ENCODE results near the gene STPG2.
"Not testable (repeated sequence)": the region's sequence is repeated elsewhere in the genome, so short reads cannot be mapped to it uniquely, and the experiment has no call there.

Gene STPG2

GRCh38 chr4:97720869-97721432 is 422.3 kb downstream of the STPG2 start:
- Mint-ChIP-seq H3K4me1 (ENCODE audit: low read depth) (no peaks in the 10 kb centered on the region), H3K27ac (no peak overlapping the region), H3K27me3 (no peaks in the 10 kb centered on the region), H3K4me3 (no peak overlapping the region), H3K9me3 (no peaks in the 10 kb centered on the region), H3K36me3 (ENCODE audit: low read depth) (no peaks in the 10 kb centered on the region)

GRCh38 chr4:97691111-97691605 is 452.1 kb downstream of the STPG2 start:
- Mint-ChIP-seq H3K4me3 (no peak overlapping the region), H3K27ac (no peak overlapping the region), H3K27me3 (no peaks in the 10 kb centered on the region), H3K9me3 (peaks cover 19% of the 10 kb centered on the region), H3K4me1 (ENCODE audit: low read depth) (no peaks in the 10 kb centered on the region), H3K36me3 (ENCODE audit: low read depth) (no peaks in the 10 kb centered on the region)

GRCh38 chr4:97670703-97671269 is 472.5 kb downstream of the STPG2 start:
- Mint-ChIP-seq H3K4me3 (no peak overlapping the region), H3K27ac (no peak overlapping the region), H3K27me3 (no peaks in the 10 kb centered on the region), H3K36me3 (ENCODE audit: low read depth) (no peaks in the 10 kb centered on the region), H3K9me3 (no peaks in the 10 kb centered on the region), H3K4me1 (ENCODE audit: low read depth) (no peaks in the 10 kb centered on the region)

- H3K4me1 Mint-ChIP-seq (ENCODE audit: low read depth): no peaks in the 10 kb centered on the region
- no peak overlapping the region for H3K4me3 Mint-ChIP-seq
- no peaks in the 10 kb centered on the region for H3K27me3 Mint-ChIP-seq
- no peak overlapping the region for H3K27ac Mint-ChIP-seq
- H3K9me3 Mint-ChIP-seq: peaks cover 3% of the 10 kb centered on the region
- no peaks in the 10 kb centered on the region for H3K36me3 Mint-ChIP-seq (ENCODE audit: low read depth)
Observed at GRCh38 chr4:97665553-97665952, 477.7 kb downstream of the STPG2 start.

- Mint-ChIP-seq H3K27ac (no peak overlapping the region), H3K27me3 (no peaks in the 10 kb centered on the region), H3K4me1 (ENCODE audit: low read depth) (no peaks in the 10 kb centered on the region)
Observed at GRCh38 chr4:97664741-97665140, 478.5 kb downstream of the STPG2 start.

GRCh38 chr4:97662133-97662532 is 481.1 kb downstream of the STPG2 start:
- Mint-ChIP-seq H3K27me3 (no peaks in the 10 kb centered on the region), H3K36me3 (ENCODE audit: low read depth) (no peaks in the 10 kb centered on the region), H3K4me3 (no peak overlapping the region), H3K27ac (no peak overlapping the region), H3K9me3 (peaks cover 3% of the 10 kb centered on the region), H3K4me1 (ENCODE audit: low read depth) (no peaks in the 10 kb centered on the region)

More at GRCh38 chr4:97664741-97665140, 478.5 kb downstream of the STPG2 start:
- Mint-ChIP-seq H3K9me3 (peaks cover 3% of the 10 kb centered on the region), H3K36me3 (ENCODE audit: low read depth) (no peaks in the 10 kb centered on the region), H3K4me3 (no peak overlapping the region)

GRCh38 chr4:97656044-97656720 is 487.1 kb downstream of the STPG2 start:
- Mint-ChIP-seq H3K36me3 (ENCODE audit: low read depth) (no peaks in the 10 kb centered on the region), H3K27ac (no peak overlapping the region), H3K9me3 (peaks cover 8% of the 10 kb centered on the region), H3K4me3 (no peak overlapping the region), H3K4me1 (ENCODE audit: low read depth) (no peaks in the 10 kb centered on the region), H3K27me3 (no peaks in the 10 kb centered on the region)

GRCh38 chr4:97653701-97654100 is 489.6 kb downstream of the STPG2 start:
- no peaks in the 10 kb centered on the region for H3K36me3 Mint-ChIP-seq (ENCODE audit: low read depth)
- H3K27ac Mint-ChIP-seq: no peak overlapping the region
- no peaks in the 10 kb centered on the region for H3K4me1 Mint-ChIP-seq (ENCODE audit: low read depth)
- H3K27me3 Mint-ChIP-seq: no peaks in the 10 kb centered on the region
- peaks cover 12% of the 10 kb centered on the region for H3K9me3 Mint-ChIP-seq
- no peak overlapping the region for H3K4me3 Mint-ChIP-seq

GRCh38 chr4:97646997-97647396 is 496.3 kb downstream of the STPG2 start:
- Mint-ChIP-seq H3K36me3 (ENCODE audit: low read depth) (no peaks in the 10 kb centered on the region), H3K27ac (no peak overlapping the region), H3K27me3 (no peaks in the 10 kb centered on the region), H3K9me3 (peaks cover 8% of the 10 kb centered on the region), H3K4me3 (no peak overlapping the region), H3K4me1 (ENCODE audit: low read depth) (no peaks in the 10 kb centered on the region)

GRCh38 chr4:97645071-97645821 is 498.0 kb downstream of the STPG2 start:
- Mint-ChIP-seq H3K4me1 (ENCODE audit: low read depth) (no peaks in the 10 kb centered on the region), H3K27me3 (no peaks in the 10 kb centered on the region), H3K4me3 (no peak overlapping the region), H3K27ac (no peak overlapping the region), H3K36me3 (ENCODE audit: low read depth) (no peaks in the 10 kb centered on the region), H3K9me3 (peaks cover 8% of the 10 kb centered on the region)

- peaks cover under 1% of the 10 kb centered on the region for H3K9me3 Mint-ChIP-seq
- H3K27ac Mint-ChIP-seq: no peak overlapping the region
Observed at GRCh38 chr4:97643179-97643578, 500.1 kb downstream of the STPG2 start.

GRCh38 chr4:97639961-97640360 is 503.3 kb downstream of the STPG2 start:
- no peak overlapping the region for H3K27ac Mint-ChIP-seq

More at GRCh38 chr4:97643179-97643578, 500.1 kb downstream of the STPG2 start:
- Mint-ChIP-seq H3K4me1 (ENCODE audit: low read depth) (no peaks in the 10 kb centered on the region), H3K4me3 (no peak overlapping the region), H3K36me3 (ENCODE audit: low read depth) (no peaks in the 10 kb centered on the region), H3K27me3 (no peaks in the 10 kb centered on the region)

GRCh38 chr4:97633831-97634230 is 509.4 kb downstream of the STPG2 start:
- H3K4me1 Mint-ChIP-seq (ENCODE audit: low read depth); H3K9me3 Mint-ChIP-seq; H3K27ac Mint-ChIP-seq; H3K36me3 Mint-ChIP-seq (ENCODE audit: low read depth); H3K4me3 Mint-ChIP-seq; H3K27me3 Mint-ChIP-seq: not testable (repeated sequence)

More at GRCh38 chr4:97639961-97640360, 503.3 kb downstream of the STPG2 start:
- Mint-ChIP-seq H3K4me3 (no peak overlapping the region), H3K9me3 (no peaks in the 10 kb centered on the region), H3K4me1 (ENCODE audit: low read depth) (no peaks in the 10 kb centered on the region), H3K27me3 (no peaks in the 10 kb centered on the region), H3K36me3 (ENCODE audit: low read depth) (no peaks in the 10 kb centered on the region)

- H3K4me1 Mint-ChIP-seq (ENCODE audit: low read depth): no peaks in the 10 kb centered on the region
- peaks cover 9% of the 10 kb centered on the region for H3K9me3 Mint-ChIP-seq
- H3K4me3 Mint-ChIP-seq: no peak overlapping the region
- no peak overlapping the region for H3K27ac Mint-ChIP-seq
- no peaks in the 10 kb centered on the region for H3K27me3 Mint-ChIP-seq
- H3K36me3 Mint-ChIP-seq (ENCODE audit: low read depth): no peaks in the 10 kb centered on the region
Observed at GRCh38 chr4:97627750-97628149, 515.5 kb downstream of the STPG2 start.

- no peak overlapping the region for H3K27ac Mint-ChIP-seq
- H3K9me3 Mint-ChIP-seq: peaks cover 9% of the 10 kb centered on the region
- H3K4me3 Mint-ChIP-seq: no peak overlapping the region
- H3K4me1 Mint-ChIP-seq (ENCODE audit: low read depth): no peaks in the 10 kb centered on the region
- no peaks in the 10 kb centered on the region for H3K27me3 Mint-ChIP-seq
- no peaks in the 10 kb centered on the region for H3K36me3 Mint-ChIP-seq (ENCODE audit: low read depth)
Observed at GRCh38 chr4:97624204-97624603, 519.1 kb downstream of the STPG2 start.
